GM10847 (cell line): ENCODE measurements around the gene LAMC1.

Experiments
- POLR2A ChIP-seq: IDR thresholded peaks from 2 replicates; pipeline ENCODE4 v1.6.1; 2011; ENCODE audit not compliant: insufficient read length; ENCODE audit errors: extremely low read depth

LAMC1 gene

DNA sequence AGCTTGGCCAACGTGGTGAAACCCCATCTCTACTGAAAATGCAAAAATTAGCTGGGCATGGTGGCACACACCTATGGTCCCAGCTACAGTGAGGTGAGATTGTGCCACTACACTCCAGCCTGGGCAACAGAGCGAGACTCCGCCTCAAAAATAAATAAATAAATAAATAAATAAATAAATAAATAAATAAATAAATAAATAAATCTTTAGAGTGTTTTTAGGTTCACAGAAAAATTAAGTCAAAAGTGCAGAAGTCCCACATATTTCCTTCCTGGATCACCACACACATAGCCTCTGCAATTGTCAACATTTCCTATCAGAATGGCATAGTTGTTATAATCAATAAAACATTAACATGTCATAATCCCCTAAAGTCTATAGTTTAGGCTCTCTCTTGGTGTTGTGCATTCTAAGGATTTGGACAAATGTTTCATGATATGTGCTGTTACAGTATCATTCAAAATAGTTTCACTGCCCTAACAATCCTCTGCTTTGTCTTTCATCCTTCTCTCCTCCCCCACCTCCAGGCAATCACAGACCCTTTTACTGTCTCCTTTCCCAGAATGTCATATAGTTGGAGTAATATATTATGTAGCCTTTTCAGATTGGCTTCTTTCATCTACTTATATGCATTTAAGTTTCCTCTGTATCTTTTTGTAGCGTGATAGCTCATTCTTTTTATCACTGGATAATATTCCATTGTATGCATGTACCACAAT lies 58.3 kb downstream of the LAMC1 start:
- no peak for TF ChIP-seq POLR2A

DNA sequence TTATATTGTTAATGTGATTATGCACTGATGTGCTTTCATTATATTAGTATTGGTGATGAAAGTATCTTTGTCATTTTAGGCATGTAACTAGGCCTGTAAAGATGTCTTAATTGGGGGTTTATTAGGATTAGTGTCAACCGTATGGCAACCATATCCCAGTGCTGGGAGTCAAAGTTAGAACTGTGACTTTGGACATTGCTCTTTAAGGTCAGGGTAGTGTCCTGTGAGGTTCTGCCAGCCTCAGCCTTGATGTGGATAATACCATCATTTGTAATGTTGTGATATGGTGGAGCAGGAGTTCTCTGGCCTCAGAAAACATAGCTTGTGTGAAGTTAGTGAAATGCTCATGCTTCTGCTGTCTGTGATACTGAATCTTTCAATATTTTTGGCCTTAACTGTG lies 59.4 kb downstream of the LAMC1 start:
- TF ChIP-seq POLR2A: no peak

DNA sequence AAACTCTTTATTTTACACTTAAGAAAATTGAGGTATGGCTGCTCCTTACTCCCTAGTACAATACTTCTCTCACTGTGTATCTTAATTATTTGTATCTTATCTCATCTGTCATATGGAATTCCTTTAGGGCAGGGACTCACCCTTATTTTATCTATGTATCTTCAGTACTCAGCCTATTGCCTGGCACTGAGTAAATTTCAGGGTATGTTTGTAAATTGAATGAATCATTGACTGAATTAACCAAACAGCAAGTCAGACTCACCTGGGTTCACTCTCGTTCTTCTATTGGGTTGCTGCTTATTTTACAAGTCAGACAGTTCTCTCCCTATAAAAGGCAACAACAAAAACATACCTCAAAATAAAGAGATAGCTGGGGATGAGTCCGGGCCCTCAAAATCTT lies 63.8 kb downstream of the LAMC1 start:
- TF ChIP-seq POLR2A: no peak

DNA sequence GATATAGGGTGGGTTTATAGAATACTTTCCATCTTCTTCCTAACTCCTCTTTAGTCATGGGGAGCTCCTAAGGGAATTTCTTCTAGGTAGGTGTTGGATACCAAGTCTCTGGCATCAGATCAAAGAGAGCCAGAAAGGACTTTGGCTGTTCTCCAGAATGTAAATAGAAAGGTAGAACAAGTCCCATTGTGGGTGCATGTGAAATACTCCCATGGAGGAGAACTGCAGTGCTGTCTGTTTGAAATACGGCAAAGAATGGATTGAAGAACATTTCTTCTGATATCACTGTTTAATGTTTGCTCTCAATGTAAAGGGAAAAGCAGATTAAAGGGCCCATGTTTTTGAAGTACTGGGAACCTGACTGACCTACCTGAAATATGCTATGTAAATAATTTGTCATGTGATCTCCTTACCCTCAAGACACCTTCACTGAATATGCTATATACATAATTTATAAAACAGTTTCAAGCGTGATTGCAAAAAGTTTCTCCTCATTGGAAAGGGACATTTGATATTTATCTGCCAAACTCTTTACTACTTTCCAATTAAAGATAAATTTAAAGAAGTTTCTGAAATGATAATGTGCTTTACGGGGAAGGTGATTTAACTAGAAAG lies 65.9 kb downstream of the LAMC1 start:
- TF ChIP-seq POLR2A: no peak

DNA sequence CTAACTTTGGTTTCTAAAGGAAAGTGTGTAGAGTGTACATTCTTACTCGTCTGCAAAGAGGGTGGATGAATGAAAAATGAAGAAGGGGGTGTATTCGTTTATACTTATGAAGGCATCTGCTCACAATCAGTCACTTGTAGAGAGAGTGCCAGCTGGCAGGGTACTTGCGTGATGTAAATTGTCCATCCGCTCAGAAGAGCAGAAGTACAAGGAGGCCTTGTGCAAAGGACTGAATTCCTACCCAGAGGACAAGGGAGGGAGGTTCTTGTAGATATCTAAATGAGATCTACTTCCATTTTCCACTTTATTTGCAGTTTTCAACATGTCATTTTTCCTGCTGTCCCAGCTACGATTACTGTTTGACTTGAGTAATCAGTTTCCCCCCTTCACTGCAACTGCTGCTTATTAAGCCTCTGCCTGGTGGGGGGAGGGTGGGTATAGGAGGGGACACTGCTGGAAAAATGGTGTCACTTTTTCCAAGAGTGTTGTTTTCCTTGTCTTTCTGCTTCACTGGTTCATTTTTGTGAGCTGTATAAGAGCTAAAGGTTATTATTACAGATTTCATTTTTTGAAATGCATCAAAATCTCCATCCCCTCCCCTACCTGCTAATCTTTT lies 67.3 kb downstream of the LAMC1 start:
- no peak for TF ChIP-seq POLR2A

DNA sequence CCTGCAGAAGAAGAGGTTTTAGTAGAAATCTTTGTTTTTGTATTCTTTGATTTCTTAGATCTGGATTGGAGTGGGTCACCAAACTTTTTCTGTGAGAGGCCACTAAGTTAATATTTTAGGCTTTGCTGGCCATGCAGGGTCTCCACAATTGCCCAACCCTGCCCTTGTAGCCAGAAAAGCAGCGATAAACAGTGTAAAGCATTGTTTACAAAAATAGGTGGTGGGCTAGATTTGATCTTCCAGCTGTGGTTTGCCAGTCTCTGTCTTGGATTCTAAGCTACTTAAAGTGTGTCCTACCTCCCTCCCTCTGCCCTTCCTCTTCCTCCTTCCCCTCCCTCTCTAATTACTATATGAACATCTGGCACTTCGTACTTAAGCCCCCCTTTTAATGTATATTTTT lies 68.0 kb downstream of the LAMC1 start:
- no peak for TF ChIP-seq POLR2A

DNA sequence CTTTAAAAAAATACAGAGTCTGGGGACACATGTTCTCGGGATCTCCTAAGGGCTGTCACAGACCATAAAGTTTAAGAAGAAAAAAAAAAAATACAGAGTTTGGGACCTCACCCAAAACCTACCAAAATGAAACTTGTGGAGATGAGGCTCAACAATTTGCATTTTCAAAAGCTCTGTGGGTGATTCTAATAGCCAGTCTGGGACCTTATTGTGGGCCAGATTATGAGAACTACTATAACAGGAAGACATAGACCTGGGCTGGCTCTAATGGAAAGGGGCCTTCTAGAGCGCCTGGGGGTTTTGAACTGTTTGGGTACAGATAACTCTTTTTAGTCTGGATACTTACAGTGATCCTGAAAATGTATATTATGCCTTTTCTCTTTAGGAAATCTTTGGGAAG lies 69.1 kb downstream of the LAMC1 start:
- TF ChIP-seq POLR2A: no peak

DNA sequence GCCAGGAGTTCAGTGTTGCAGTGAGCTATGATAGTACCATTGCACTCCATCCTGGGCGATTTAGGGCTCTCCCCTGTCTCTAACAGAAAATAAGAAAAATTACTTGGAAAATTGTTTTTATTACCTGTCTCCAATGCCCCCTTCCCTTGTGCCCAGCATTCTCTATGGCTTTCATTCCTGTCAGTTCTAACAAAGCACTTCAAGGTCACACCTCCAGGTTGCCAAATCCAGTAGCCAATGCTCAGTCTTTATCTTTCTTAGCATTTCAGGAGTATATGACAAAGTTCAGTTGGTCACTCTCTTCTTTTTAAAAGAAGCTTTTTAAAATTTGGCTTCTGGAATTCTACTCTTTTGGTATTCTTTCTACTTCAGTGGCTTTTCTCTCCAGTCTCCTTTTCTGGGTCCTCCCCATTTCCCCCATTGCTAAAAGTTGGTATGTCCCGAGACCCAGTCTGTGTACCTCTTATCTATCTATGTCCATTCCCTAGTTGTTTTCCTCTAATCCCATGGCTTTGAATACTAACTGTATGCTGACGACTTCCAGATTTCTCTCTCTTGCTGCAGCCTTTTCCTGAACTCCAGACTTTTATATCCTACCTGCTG lies 69.9 kb downstream of the LAMC1 start:
- no peak for TF ChIP-seq POLR2A

DNA sequence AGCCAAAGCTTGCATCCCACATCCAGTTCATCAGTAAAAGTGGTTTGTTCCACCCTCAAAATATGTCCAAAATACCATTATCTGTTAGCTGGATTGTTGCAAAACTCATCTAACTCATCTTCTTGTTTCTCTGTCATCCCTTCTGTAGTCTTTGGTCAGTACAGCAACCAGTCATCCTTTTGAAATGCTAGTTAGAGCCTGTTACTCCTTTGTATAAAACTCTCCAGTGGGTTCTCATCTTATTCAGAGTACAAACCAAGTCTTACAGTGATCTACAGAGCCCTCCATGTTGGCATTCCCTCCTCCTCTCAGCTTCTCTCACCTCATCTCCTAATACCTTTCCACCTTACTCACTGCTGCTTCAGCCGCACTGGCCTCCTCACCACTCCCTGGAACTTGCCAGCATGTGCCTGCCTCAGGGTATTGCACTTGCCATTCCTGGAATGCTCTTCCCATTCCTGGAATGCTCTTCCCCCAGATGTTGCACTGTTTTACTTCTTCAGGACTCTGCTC lies 70.6 kb downstream of the LAMC1 start:
- TF ChIP-seq POLR2A: no peak

DNA sequence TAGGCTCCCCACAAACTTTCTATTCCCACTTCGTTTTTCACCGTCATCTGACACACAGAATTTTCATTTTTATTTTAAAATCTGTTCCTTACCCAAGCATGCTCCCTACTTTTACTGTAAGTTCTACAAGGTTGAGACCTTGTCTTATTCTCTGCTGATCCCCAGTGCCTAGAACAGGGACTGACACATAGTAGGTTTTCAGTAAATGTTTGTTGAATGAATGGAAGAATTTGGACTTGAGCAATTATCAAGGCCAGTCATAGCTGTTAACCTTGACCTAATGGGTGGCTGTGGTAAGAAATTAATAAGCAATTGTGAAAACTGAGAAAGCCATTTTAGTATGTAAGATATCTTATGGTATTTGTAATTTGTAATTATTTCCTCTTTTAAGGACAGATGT lies 71.1 kb downstream of the LAMC1 start:
- no peak for TF ChIP-seq POLR2A

DNA sequence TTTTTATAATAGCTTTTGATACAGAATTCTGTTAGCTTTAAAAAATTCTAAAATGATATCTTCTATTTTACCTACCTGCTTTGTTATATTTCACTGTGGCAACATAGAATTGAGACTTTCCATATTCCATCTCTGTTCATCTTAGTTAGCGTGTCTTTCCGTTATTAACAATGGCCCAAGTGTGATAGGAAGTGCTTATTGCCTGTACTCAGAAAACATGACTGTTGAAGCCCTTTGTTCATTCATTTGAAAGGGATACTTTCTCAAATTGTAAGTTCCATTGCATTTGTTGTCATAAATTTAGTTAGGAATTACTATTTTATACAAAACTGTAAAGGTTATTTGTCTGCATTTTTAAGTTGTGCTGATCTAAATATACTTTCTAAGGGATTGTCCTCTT lies 73.1 kb downstream of the LAMC1 start:
- no peak for TF ChIP-seq POLR2A

DNA sequence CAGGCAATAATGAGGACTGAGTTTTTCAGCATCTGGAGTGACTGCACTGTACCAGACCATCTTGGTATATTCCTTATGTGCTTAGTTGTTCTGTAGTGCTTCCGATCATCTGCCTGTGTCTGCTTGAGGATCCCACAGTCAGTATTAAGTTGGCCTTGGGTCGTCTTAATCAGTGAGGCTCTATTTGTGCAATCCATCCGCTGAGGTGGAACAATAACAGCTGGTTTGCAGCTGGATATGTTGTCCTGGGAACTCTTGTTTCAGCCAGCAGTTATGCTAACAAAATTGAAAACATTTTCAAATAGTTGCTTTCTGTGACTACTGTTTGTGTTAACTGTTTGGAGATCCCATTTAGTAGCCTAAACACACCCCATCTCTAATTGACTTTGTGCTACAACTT lies 73.7 kb downstream of the LAMC1 start:
- no peak for TF ChIP-seq POLR2A

DNA sequence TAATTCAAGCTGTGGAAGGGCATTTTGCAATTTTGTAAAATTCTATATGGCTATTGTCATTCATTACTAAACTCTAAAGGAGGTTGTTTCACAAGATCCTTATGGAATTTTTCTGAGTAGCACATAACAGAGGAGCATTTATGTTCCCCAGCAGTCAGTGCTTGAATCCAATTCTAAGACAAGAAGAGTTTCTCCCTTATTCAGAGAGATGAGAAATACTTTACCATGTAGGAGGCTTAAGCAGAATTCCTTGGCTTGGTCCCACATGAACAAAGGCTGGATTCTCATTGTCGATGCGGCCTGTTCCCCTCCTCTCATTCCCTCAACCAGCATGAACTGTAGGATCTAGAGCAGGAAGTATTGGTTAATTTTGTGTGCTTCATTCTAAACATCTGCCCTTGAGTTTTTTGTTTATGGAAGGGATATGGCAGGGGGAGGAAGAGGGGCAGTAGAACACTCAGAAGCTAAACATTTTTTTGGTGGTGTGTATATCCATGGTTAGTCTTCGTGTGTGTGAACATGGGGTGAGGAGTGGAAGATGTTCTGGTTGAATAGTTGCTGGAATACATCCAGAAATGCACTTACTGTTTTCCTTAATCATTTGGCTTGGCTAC lies 74.3 kb downstream of the LAMC1 start:
- TF ChIP-seq POLR2A: no peak

DNA sequence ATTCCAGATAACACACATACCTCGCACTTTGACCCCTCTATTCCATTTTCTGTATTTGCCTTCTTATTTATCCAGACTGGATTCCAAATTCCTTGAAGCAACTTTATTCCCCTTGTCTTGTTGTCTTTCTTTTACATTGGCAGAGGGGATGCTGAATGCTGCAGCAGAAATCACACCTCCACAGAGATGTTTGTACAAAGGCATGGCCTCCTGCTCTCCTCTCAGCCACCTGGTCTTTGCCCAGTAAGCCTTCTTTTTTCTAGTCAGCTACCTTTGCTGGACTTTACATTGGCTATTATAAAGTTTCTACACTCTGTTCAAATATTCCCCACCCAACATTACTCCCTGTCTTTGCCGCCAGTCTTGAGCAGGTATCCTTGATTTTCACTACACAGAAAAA lies 75.1 kb downstream of the LAMC1 start:
- no peak for TF ChIP-seq POLR2A

DNA sequence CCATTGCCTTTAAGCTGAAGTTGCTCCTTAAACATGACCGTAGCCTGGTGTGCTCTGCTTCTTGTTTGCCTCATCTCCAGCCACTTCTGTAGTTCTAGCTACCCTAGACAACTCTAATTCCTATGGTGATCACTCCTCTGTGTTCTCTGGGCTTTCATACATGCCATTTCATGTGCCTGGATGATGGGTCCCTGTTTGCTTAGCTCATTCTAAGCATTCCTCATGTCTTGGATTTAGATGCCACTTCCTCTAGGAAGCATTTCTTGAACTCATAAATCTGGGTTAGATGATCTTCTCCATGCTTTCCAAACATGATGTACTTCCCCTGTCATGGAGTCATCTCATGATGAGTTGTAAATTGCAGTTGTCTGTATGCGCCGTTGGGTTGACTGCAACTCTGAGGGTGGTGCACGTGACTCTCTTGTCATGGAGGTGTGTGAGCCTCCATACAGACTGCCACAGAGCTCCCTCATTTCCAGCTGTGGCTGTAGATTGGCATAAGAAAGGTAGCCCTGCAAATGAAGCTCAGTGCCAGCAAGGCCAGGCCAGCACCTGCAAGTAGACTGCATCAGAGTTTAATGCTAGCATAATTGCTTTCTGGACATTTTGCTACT lies 77.2 kb downstream of the LAMC1 start:
- no peak for TF ChIP-seq POLR2A
